ENCODE results near the gene TRAF2.

The TRAF2 gene

GRCh38 chr9:136913701-136914438, 27.6 kb downstream of the TRAF2 start:
- DNase-seq (ENCODE audit: low read depth) = no peak

DNA sequence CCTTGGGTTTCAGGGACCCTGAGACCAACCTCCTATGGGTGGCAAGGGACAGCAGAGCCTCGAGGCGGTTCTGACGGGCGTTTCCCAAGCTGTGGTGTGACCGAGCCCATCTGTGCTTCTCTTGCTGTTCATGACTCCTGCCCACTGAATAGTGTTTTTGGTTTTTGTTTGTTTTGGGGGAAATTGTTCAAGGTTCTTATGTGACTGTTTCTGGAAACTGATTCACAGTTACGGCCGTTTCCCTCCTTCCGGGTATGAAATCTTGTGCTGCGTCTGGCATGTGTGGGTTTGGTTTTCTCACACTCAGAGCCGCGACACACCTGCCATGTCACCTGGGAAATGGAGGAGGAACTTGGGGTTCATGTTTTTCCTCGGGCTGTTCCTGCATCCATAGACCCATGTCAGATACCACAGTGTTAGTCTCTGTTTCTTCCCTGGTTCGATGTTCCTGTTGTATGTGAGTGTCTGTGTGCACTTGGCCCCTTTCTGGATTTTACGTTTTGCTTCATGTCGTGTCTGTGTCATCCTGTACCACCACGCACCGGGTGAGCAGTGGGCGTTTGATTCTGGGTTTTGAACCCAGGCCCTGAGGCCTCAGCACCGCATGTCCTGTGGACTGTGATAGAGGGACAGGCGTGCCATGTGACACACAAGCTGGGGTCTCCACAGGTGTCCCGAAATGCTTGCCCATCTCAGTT, 29.5 kb downstream of the TRAF2 start:
- no peak for DNase-seq (ENCODE audit: low read depth)

- no peak for DNase-seq (ENCODE audit: low read depth)
Observed at GRCh38 chr9:136916330-136917184, 30.2 kb downstream of the TRAF2 start.

- no peak for DNase-seq (ENCODE audit: low read depth)
Observed at GRCh38 chr9:136917902-136918301, 31.6 kb downstream of the TRAF2 start.

- no peak for DNase-seq (ENCODE audit: low read depth)
Observed at GRCh38 chr9:136920069-136920468, 33.8 kb downstream of the TRAF2 start.

- DNase-seq (ENCODE audit: low read depth) = no peak
Observed at GRCh38 chr9:136920734-136921231, 34.5 kb downstream of the TRAF2 start.

DNA sequence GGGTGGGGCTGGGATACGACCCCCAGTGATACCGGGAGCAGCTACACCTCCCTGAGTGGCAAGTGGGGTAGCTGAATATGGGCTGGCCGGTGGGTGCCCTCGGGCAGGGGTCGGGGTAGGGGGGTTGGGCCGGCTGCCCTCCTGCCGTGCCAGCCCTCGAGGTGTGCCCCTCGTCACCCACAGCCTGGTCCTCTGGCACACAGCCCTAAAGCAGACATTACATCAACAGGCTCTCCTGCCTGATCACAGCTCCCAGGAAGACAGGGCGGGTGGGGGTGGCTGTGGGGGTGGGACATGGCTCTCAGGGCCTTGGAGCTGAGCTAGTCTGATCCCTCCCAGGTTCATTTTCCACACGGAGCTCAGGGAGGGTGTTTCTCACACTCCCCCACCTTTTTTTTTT, 35.0 kb downstream of the TRAF2 start:
- no peak for DNase-seq (ENCODE audit: low read depth)

- DNase-seq (ENCODE audit: low read depth) = no peak
Observed at GRCh38 chr9:136921718-136922117, 35.4 kb downstream of the TRAF2 start.

DNA sequence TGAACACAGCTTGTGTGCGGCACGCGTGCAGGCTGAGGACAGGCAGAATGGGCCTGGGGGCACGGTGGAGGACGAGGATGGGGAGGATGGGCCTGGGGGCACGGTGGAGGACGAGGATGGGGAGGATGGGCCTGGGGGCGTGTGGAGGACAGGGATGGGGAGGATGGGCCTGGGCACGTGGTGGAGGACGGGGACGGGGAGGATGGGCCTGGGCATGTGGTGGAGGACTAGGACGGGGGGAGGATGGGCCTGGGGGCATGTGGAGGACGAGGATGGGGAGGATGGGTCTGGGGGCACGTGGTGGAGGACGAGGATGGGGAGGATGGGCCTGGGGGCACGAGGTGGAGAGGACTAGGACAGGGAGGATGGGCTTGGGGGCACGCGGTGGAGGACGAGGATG, 36.2 kb downstream of the TRAF2 start:
- DNase-seq (ENCODE audit: low read depth) = no peak

DNA sequence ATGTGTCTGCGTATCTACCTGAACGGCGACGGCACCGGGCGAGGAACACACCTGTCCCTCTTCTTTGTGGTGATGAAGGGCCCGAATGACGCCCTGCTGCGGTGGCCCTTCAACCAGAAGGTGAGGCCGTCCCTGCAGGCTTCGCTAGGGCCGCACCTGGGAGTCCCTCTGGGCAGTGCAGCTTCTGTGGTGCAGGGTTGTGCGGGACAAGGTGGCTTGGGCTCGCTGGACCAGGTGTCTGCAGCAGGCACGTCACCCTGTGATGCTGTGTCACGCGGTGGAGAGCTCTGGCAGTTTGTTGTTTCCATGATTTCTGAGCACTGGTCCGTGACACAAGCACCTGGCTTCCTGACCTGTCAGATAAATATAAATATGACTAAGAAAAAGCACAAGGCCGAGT, 37.6 kb downstream of the TRAF2 start:
- DNase-seq (ENCODE audit: low read depth) = no peak

DNA sequence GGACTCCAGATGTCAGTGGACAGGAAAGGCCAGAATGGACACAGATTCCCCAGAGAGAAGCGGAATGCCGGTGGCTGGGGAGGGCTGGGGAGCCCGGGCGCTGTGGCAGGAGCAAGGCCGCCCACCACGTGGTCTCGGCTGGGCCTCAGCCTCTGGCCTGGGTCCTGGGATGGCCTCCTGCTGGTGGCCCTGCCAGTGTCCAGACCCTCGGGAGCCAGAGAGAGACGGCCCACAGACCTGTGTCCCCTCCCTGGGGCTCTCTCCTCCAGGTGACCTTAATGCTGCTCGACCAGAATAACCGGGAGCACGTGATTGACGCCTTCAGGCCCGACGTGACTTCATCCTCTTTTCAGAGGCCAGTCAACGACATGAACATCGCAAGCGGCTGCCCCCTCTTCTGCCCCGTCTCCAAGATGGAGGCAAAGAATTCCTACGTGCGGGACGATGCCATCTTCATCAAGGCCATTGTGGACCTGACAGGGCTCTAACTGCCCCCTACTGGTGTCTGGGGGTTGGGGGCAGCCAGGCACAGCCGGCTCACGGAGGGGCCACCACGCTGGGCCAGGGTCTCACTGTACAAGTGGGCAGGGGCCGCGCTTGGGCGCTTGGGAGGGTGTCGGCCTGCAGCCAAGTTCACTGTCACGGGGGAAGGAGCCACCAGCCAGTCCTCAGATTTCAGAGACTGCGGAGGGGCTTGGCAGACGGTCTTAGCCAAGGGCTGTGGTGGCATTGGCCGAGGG, 39.3 kb downstream of the TRAF2 start:
- DNase-seq (ENCODE audit: low read depth) = no peak

DNA sequence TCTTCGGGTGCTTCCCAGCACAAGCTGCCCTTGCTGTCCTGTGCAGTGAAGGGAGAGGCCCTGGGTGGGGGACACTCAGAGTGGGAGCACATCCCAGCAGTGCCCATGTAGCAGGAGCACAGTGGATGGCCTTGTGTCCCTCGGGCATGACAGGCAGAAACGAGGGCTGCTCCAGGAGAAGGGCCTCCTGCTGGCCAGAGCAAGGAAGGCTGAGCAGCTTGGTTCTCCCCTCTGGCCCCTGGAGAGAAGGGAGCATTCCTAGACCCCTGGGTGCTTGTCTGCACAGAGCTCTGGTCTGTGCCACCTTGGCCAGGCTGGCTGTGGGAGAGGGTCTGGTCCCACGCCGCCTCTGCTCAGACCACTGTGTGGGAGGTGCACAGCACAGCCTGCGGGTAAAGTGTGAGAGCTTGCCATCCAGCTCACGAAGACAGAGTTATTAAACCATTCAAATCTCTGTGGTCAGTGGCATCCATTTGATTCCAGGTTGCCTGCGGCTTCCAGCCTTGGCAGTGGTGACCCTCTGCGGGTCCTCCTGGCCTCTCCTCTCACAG, 39.9 kb downstream of the TRAF2 start:
- DNase-seq (ENCODE audit: low read depth) = no peak

- DNase-seq (ENCODE audit: low read depth) = no peak
Observed at GRCh38 chr9:136926749-136927148, 40.4 kb downstream of the TRAF2 start.

- DNase-seq (ENCODE audit: low read depth) = no peak
Observed at GRCh38 chr9:136927343-136928271, 41.3 kb downstream of the TRAF2 start.

DNA sequence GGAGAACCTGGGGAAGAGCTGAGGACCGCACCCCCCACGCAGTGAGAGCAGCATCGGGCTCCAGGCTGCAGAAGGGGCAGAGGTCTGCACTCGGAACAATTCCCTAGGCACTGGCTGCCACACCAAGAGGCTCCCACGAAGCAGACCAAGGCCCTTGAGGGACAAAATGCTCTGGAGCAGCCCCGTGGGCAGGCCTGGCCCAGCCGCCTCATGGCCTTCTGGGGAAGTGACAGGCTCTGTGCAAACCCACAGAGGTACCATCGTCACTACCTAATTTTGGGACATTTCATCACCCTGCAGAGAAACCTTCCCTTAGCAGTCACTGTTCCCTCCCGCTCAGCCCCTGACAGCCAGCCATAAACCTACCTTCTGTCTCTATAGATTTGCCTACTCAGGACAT, 42.3 kb downstream of the TRAF2 start:
- no peak for DNase-seq (ENCODE audit: low read depth)

- DNase-seq (ENCODE audit: low read depth) = no peak
Observed at GRCh38 chr9:136930014-136930413, 43.7 kb downstream of the TRAF2 start.

DNA sequence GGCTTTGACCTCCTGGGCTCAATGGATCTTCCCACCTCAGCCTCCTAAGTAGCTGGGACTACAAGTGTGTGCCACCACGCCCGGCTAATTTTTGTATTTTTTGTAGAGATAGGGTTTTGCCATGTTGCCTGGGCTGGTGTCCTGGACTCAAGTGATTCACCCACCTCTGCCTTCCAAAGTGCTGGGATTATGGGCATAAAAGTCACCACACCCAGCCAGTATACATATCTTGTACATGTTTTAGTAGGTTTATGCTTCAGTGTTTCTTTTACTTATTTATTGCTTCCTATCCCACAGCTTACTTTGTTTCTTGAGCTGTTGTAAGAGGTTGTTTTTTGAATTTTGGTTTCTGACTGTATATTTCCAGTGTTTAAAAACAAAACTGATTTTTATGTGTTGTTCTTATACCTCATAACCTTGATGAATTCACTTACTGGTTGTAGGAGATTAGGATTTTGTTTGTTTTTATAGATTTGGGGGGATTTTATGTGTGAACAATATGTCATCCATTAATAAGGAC, 45.4 kb downstream of the TRAF2 start:
- no peak for DNase-seq (ENCODE audit: low read depth)

GRCh38 chr9:136934277-136934676, 48.0 kb downstream of the TRAF2 start:
- DNase-seq (ENCODE audit: low read depth) = no peak

- DNase-seq (ENCODE audit: low read depth) = no peak
Observed at GRCh38 chr9:136935651-136936050, 49.3 kb downstream of the TRAF2 start.

GRCh38 chr9:136936645-136937170, 50.4 kb downstream of the TRAF2 start:
- no peak for DNase-seq (ENCODE audit: low read depth)
